Neural cell (in vitro differentiated cells): ENCODE measurements around the gene LMO2.

Experiments
- EP300 ChIP-seq: fragments of 450-650 bp; conservative IDR thresholded peaks from 2 replicates; pipeline ENCODE4 v1.6.1; 2014; ENCODE audit warnings: antibody characterized with exemption, mild to moderate bottlenecking, moderate library complexity; ENCODE audit not compliant: poor library complexity, severe bottlenecking
- EZH2 ChIP-seq: fragments of 200-600, 300-800 bp; shearing (Covaris generic), sonication (generic); IDR thresholded peaks from 2 replicates; pipeline ENCODE4 v1.6.1; 2014; ENCODE audit warnings: antibody characterized with exemption, low read length, borderline replicate concordance, mild to moderate bottlenecking; ENCODE audit not compliant: insufficient read depth, poor library complexity, severe bottlenecking
- RAD21 ChIP-seq: fragments of 450-650 bp; conservative IDR thresholded peaks from 2 replicates; pipeline ENCODE4 v1.6.1; 2014; ENCODE audit warnings: antibody characterized with exemption, mild to moderate bottlenecking, moderate library complexity
- SMC3 ChIP-seq: fragments of 450-650 bp; conservative IDR thresholded peaks from 2 replicates; pipeline ENCODE4 v1.6.1; 2014; ENCODE audit warnings: antibody characterized with exemption, mild to moderate bottlenecking, moderate library complexity; ENCODE audit not compliant: poor library complexity
- TAF1 ChIP-seq: IDR thresholded peaks from 2 replicates; pipeline ENCODE4 v1.6.1; 2012; ENCODE audit warnings: low read depth
- TF ChIP-seq, protein P1 (sequence below): fragments of 450-650 bp; IDR thresholded peaks from 2 replicates; pipeline ENCODE4 v1.5.1; 2014; ENCODE audit warnings: antibody characterized with exemption, mild to moderate bottlenecking, moderate library complexity; ENCODE audit not compliant: poor library complexity, severe bottlenecking
- TF ChIP-seq, protein P2 (sequence below): IDR thresholded peaks from 2 replicates; pipeline ENCODE4 v1.6.1; 2012; ENCODE audit warnings: borderline replicate concordance

DNA sequence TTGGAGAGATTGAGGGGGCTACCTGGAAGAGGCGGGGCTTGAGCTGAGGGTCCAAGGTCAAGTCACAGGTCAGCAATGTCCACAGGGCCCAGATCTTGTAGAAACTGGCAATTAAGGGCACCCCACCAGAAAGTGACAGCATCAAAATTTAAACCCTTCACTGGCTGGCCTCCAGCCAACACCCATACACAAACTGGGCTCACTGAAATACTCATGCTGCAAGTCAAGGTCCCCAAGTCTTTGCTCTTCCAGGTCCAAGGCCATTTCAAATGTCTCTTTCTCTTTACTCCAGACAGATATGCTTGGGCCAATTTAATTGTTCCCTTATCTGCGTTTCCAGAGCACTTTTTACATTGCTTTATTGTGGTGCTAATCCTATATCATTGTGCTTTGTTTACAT lies 36.4 kb downstream of the LMO2 start:
- TF ChIP-seq, protein P1, sequence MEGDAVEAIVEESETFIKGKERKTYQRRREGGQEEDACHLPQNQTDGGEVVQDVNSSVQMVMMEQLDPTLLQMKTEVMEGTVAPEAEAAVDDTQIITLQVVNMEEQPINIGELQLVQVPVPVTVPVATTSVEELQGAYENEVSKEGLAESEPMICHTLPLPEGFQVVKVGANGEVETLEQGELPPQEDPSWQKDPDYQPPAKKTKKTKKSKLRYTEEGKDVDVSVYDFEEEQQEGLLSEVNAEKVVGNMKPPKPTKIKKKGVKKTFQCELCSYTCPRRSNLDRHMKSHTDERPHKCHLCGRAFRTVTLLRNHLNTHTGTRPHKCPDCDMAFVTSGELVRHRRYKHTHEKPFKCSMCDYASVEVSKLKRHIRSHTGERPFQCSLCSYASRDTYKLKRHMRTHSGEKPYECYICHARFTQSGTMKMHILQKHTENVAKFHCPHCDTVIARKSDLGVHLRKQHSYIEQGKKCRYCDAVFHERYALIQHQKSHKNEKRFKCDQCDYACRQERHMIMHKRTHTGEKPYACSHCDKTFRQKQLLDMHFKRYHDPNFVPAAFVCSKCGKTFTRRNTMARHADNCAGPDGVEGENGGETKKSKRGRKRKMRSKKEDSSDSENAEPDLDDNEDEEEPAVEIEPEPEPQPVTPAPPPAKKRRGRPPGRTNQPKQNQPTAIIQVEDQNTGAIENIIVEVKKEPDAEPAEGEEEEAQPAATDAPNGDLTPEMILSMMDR, result no peak
- TF ChIP-seq RAD21, result no peak
- no peak for TF ChIP-seq TAF1
- TF ChIP-seq SMC3, result no peak
- TF ChIP-seq, protein P2, sequence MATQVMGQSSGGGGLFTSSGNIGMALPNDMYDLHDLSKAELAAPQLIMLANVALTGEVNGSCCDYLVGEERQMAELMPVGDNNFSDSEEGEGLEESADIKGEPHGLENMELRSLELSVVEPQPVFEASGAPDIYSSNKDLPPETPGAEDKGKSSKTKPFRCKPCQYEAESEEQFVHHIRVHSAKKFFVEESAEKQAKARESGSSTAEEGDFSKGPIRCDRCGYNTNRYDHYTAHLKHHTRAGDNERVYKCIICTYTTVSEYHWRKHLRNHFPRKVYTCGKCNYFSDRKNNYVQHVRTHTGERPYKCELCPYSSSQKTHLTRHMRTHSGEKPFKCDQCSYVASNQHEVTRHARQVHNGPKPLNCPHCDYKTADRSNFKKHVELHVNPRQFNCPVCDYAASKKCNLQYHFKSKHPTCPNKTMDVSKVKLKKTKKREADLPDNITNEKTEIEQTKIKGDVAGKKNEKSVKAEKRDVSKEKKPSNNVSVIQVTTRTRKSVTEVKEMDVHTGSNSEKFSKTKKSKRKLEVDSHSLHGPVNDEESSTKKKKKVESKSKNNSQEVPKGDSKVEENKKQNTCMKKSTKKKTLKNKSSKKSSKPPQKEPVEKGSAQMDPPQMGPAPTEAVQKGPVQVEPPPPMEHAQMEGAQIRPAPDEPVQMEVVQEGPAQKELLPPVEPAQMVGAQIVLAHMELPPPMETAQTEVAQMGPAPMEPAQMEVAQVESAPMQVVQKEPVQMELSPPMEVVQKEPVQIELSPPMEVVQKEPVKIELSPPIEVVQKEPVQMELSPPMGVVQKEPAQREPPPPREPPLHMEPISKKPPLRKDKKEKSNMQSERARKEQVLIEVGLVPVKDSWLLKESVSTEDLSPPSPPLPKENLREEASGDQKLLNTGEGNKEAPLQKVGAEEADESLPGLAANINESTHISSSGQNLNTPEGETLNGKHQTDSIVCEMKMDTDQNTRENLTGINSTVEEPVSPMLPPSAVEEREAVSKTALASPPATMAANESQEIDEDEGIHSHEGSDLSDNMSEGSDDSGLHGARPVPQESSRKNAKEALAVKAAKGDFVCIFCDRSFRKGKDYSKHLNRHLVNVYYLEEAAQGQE, result no peak
- no peak for TF ChIP-seq EP300
- no peak for TF ChIP-seq EZH2
